Activated naive CD4-positive, alpha-beta T cell treated with Interleukin-2 at 50 U/mL for 16 hours (primary cell): Measurements from ENCODE around the gene MTF1.

ENCODE experiments used
- DNase-seq: peaks from one replicate; pipeline ENCODE4 v3.0.0-alpha.2; 2020

MTF1 gene

DNA sequence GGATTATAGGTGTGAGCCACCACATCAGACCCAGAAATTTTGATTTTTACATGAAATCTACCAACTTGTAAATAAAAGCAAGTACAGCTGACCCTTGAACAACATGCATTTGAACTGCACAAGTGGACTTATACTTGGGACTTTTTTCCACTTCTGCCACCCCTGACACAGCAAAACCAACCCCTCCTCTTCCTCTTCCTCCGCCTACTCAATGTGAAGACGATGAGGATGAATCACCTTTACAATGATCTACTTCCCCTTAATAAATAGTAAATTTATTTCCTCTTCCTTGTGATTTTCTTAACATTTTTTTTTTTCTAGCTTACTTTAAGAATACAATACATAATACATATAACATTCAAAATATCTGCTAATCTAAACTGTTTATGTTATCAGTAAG lies 33.9 kb downstream of the MTF1 start:
- no peak for DNase-seq

DNA sequence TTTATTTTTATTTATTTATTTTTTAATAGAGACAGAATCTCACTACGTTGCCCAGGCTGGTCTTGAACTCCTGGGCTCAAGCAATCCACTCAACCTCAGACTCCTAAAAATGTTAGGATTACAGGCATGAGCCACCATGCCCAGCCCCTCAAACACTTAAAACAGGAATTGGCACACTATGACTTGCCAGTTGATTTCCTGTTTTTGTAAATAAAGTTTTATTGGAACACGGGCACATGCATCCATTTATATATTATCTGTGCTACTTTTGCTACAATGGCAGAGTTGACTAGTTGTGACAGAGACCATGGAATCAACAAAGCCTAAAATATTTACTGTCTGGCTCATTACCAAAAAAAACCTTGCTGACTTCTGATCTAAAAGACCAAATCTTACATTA lies 35.4 kb downstream of the MTF1 start:
- no peak for DNase-seq

DNA sequence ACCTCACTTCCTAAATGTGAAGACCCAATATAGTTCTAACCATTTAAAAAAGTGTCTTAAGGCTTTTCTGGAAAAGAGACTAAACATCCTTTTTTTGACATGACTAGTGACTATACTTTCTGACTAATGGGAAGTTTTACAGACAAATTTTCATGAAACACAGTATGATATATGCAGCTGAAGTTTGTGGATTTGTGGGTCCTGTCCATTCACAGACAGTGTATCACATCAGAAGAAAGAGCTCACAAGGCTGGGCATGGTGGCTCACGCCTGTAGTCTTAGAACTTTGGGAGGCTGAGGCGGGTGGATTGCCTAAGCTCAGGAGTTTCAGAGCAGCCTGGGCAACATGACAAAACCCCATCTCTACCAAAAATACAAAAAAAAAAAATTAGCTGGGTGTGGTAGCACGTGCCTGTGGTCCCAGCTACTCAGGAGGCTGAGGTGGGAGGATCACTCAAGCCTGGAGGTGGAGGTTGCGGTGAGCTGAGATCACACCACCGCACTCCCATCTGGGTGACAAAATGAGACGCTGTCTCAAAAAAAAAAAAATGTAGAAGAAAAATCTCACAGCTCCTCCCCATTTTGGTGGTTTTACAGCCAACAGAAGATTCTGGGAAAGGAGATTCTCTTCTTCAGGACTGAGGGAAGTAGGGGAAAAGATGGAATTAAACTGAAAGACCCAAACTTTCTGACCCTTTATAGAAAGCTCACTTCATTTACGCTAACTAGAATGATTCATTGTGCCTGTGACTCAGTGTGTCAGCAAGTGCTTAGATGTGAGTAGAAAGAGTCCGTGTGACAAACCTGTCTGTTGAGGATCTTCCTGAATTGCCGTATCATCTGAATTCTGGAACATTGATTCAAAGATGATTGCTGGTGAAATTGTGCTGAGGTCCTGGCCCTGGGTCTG lies 36.2 kb downstream of the MTF1 start:
- DNase-seq: peak; percentile 10

DNA sequence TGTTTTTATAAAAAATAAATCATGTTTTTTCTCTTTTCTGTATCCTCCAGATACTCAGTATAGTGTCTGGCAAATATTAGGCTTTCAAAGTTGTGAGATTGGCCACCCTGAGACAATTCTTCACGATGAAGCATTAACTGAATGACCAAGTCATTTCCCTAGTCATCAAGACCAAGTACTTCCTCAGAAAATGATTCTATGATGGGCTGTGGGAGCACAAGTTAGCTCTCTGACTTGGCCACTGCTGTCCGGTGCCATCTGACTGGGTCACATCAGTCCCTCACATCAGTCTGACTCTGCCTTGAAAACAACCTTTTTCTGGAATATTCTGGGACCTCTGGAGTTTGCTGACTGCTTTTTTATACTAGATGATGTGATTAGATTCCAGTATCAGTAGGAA lies 37.9 kb downstream of the MTF1 start:
- no peak for DNase-seq

DNA sequence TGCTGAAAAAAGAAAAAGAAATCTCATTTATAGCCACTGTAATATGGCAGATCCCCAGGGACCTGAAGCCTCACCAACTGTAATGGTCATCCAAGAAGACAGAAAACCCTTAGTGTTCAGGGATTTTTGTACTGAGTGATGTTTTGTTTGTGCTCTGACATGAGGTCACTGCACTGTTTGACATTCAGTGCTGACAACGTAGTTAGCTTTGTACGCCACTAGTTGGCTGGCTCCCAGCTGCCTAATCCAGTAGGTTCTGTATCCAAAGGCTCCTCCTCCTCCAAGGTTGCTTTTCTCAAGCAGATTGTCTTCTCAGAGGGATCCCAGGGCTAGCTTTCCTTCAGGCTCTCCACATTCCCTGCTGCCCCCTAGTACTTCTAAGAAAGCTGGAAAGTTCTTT lies 41.9 kb downstream of the MTF1 start:
- no peak for DNase-seq

DNA sequence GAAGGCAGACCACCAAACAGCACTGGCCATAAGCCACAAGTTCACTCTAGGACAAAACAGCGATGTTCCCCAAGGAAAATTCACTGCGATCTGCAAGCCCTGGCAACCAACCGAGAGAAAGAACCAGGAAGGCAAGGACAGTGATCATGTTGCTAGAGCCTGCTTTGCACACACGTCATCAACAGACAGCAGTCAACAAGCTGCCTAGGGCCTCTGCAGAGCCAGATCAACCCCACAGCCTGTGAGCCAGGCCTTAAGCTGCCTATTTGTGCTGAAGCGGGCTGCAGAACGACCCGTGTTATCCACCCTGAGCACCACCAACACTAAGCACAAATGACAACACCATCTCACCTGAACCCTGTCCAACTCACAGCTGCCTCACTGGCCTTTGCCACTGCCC lies 45.1 kb downstream of the MTF1 start:
- no peak for DNase-seq

DNA sequence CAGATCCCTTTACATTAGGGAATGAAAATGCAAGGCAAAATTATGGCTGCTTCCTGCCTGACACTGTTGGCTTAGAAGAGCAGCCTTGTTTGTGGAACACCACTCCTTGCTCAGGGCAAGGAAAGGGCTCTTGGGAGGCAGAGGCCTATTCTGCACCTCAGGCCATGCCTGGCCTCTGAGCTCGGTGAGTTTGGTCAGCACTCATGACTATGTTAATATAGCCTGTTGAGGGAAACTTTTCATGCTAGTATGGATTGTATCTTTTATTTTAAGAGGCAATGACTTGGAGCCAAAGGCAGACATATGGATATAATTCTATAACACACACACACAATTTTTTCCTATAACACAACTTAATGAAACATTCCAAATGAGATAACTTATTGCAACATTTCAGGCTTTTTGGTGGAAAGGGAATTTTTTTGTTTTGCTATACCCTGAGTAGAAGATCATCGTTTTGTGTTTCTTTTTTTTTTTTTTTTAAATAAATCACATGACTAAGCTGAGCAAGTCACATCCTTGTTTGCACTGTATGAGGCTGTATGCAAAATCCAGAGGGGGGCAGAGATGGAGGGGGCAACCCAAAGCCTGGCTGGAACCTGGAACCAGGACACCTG lies 45.8 kb downstream of the MTF1 start:
- no peak for DNase-seq

DNA sequence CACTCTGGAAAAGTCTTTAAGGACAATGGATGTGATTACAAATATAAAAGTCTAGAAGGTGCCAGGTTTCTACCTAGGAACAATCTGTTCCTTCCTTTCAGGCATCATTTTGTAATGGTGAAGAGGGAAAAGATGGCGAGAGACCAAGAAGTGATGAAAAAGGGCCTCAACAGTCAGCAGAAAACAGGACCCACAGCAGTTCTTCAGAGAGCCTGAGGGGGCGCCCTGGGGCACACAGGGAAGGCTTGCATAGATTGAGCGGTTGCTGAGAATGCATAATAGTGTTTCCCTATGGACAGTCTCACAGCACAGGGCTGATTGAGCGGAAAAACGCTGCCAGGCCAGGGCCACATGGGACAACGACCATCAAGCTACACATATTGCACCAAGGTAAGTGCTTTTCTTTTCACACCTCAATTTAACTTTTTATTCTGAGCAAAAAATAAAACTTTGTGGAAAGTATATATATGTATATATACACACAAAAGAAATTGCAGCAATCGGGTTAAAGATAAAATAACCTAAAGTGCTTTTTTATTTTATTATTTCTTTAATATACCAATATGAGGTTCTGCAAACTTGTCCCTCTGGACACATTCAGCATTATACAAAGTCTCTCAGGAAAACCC lies 48.3 kb downstream of the MTF1 start:
- peak; percentile 70 for DNase-seq

DNA sequence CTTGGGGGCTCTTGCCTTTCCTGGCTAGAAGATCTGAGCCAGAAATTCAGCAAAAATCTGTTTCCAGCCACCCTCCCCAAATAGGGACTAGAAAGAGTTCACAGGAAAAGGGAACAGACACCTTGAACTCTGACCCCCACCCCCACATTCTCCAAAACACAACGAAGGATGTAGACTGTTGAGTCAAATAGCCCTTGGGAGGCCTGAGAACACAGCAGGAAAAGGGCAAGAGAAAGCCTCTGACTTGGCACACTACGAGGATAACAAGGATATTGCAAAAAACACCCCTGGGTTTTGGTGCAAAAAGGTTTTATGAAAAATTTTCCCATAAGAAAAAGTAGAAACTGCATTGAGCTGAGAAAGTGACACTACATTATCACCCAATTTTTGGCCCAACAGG lies 49.5 kb downstream of the MTF1 start:
- no peak for DNase-seq

DNA sequence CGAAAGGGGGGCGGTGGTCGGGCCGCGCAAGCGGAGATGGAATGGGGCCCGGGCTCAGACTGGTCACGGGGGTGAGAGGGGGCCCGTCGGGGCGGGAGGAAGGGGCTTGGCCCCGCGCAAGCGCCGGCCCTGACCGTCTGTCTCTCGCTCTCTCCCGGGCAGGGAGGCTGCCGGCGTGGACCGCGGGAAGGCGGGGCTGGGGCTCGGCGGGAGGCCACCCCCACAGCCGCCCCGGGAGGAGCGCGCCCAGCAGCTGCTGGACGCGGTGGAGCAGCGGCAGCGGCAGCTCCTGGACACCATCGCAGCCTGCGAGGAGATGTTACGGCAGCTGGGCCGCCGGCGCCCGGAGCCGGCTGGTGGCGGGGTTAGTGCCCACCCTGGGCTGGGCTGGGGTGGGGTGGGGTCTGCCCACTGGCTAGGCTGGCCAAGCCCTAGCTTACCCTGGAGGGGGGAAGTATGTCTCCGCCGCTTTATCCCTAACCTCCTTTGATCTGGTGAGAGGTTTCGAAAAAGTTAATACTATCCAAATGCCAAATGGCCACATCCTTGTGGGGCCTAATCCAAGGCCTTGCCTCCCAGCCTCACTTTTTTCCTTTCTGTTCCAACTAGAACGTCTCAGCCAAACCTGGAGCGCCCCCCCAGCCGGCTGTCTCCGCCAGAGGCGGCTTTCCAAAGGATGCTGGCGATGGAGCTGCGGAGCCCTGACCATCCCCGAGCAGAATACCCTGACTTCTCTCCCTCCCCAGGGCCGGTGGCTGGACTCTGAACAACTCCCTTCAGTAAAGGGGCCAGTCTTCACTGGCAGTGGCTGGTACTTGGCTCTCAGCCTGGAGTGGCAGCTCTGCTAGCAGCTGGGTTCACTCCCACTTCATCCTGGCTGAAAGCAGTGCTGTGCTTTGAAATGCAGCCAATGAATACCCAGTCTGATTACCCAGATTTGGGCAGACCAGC lies 50.7 kb downstream of the MTF1 start:
- DNase-seq: peak; percentile 49

DNA sequence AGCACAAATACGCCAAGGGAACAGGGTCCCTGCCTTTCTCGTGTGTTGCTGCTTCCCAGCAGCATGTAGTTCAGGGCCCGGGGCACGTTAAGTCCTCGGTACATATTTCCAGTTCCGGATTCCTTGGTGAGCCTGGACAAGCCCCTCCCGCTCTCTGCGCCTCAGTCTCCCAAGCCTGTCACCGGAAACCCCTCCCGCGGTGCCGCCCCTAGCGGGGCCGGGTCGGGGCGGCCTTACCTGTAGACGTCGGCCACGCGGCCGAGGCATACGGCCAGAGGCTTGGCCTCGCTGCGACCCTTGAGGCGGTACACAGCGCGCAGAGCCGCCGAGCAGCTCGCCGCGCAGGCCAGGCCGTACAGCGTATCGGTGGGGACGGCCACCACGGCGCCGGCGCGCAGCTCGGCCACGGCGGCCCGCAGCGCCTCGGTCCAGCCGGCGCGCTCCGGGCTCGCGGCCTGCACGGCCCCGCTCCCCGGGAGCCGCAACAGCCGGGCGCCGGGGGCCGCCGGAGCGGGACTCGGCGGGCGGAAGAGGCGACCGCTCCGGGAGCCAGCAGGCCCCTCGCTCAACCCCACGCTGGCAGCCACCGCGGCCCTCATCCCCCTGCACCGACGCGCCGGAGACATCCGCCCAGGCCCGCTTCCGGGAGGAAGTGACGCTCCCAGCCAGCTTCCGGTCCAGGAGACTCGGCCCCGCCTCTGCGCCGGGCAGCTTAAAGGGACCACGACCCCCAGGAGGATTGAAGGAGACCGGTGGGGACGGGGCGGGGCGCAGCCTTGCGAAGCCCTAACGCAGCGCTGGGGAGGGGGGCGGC lies 51.6 kb downstream of the MTF1 start, which contains the start of the genes C1orf122 and YRDC:
Gene C1orf122, plus strand, starts transcription at position 236 of the 814 bp plus-strand sequence. CDS start 615 bp downstream, outside the sequence.
Gene YRDC, minus strand, starts transcription at position 654 of the 814 bp plus-strand sequence. Its CDS starts 28 bp downstream, at position 626.
- peak; percentile 96 for DNase-seq

DNA sequence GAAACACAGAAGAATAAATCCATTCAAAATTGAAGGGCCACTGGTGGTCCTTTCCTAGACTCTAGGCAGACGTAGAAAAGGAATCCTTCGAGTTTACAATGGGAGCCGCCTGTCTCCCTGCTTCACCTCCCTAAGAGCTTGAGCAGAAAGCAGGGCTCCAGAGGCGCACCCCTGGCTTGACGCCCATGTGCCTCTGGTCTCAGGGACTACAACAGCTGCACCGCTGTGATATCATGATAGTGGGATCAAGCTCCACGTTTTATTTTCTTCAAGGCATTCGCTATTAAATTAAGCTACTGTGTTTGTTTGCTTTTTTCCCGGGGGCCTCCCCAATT lies 52.2 kb downstream of the MTF1 start:
- DNase-seq: no peak

DNA sequence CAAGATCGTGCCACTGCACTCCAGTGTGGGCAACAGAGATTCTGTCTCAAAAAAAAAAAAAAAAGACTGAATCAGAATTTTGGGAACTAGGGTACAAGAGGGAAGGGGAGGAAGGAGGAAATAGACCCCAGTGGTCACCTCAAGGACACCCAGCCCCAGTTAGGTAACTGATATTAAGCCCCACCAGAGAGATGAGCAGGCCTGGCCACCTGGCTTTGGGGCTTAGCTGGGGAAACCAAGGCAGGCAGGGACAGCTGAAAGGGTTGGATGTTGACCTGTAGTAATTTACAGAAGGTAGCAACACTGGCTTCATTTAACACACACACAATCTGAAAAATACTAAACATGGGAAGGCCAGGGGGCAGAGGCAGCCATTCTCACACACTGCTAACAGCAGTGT lies 57.0 kb downstream of the MTF1 start:
- DNase-seq: no peak

DNA sequence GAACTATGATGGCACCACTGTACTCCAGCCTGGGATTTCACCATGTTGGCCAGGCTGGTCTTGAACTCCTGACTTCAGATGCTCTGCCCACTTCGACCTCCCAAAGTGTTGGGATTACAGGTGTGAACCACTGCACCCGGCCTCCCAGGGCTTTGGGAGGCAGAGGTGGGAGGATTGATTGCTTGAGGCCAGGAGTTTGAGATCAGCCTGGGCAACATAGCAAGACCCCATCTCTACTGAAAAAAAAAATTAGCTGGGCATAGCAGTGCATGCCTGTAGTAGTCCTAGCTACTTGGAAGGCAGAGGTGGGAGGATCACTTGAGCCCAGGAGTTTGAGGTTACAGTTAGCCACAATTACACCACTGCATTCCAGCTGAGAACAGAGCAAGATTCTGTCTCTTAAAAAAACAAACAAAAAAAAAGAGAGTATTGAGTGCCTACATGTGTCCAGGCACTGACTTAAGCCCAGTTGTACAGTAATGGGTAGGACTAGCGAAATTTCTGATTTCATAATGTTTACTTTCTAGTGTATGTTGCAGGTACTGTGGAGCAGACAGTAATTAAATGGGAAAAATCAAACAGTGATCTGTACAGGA lies 61.5 kb downstream of the MTF1 start:
- no peak for DNase-seq

DNA sequence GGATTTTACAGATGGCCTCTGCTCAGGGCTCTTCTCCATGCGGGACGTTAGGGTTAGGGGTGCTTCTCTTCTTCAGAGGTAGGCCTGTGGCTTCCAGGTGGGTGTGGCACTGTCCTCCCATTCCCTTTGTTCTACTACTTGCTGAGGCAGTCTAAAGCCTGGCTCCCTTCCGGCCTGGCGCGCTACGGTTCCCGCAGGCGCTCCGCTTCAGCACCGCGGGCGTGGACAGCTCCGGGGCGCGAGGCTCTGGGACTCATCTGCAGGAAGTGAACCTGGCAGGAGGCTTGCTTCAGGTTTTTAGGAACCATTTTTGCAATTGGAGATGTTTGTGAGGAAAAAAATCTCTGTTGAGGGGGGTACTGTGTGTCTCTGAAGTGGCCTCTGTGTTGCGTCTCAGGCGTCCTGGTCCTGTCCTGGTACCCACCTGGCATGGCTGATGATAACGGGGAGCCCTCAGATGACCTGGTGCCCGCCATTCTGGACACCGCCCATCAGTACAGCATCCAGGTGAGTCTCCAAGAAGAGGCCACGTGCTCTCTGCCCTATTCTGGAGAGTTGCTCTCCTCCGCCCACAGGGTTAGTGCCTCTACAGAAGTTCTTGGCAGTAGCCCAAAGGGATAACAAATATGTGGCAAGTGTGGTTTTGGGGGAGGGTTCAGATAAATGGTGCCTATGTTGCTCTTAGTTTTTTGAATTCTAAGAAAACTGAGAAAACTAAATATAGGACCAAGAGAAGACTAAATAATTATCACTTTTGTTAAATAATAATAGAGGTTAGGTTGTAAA lies 63.9 kb downstream of the MTF1 start:
- peak; percentile 46 for DNase-seq

DNA sequence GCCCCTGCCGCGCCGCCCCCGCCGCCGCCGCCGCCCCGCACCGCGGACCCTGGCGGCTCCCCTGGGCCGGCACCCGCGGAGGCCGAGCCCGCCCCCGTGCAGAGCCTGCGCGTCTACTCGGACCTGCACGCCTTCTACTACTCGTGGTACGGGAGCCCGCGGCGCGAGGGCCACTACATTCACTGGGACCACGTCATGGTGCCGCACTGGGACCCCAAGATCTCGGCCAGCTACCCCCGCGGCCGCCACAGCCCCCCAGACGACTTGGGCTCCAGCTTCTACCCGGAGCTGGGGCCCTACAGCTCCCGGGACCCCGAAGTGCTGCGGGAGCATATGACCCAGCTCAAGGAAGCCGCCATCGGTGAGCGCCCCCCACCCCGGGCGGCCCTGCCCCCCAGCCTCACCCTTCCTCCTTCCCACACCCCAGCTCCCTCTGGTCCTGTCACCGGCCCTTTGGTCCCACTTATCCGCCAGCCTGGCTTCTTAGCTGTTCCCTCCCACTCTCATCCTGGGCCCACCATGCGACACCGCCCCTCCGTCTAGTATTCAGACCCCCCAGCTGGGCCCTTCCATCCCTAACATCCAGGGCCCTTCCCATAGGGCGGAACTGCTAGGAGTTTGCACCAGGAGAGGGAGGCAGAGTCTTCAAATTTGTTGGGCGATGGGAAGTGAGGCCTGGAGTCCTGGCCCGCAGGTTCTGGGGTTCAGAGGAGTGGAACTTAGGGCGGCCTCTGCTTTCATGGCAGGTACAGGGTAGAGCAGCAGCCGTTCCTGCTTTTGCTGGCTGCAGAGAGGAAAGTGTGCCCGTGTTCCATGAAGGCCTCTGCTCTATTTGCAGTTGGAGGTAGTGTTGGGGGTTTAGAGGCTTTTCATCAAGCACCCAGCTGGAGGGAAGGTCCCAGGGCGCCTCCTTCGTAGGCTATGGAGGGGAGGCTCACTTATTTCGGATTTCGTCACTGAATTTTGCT lies 64.7 kb downstream of the MTF1 start:
- DNase-seq: no peak

DNA sequence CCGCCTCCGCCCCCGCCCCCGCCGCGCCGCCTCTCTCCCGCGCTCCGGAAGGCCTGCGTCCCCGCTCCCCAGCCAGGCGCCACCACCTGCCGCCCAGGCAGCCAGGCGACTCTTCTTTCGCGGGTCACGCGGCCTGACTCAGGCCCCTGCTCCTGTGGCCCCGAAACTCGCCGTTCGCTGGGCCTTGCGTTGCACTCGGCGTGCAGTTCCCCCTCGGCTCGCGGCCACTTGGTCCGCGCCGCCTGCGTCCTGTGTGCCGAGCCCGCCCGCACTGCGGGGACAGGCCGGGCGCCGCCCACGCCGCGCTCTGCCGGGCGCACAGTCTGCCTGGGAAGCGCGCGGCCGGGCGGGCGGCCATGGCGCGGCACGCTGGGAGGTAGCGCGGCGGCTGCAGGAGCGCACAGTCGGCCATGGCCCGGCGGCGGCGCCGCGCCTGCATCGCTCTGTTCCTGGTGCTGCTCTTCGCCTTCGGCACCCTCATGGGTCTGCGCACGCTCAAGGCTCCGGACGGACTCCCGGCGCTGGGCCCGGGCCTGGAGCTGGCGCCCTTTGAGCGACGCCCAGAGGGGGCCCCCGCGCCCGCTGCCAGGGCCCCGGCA lies 65.5 kb downstream of the MTF1 start, which contains the start of gene MANEAL:
Gene MANEAL, plus strand, starts transcription at position 75 of the 599 bp plus-strand sequence. Its CDS starts 336 bp downstream, at position 411.
- peak; percentile 37 for DNase-seq

DNA sequence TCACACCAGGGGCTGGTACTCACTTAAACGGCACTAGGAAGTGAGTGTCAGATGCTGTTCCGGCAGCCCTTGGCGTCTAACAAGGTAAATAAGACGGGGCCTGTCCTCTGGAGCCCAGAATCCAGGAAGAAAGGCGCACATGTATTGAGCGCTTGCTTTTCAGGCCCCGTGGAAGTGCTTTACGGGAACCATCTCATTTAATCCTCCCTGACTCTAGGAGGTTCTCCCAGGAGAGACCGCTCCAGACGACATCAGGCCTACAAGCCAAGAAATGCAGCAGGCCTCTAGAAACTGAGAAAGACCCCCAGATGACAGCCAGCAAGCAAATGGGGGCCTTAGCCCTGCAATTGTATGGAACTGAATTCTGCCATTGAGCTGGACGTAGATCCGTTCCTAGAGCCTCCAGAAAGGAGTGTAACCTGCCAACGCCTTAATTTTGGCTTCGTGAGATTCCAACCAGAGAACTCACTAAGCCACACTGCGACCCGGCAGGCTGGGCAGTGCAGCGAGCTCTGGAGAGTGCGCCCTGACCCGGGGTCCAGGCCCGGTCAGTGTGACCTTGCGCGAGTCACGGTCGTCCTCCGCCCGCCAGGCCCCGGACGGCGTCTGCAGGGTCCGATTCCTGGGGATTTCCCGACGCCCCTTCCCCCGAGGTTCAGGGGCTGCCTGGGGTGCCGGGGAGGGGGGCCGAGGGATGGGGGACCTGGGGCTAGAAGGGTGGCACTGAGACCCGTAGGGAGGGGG lies 66.3 kb downstream of the MTF1 start:
- no peak for DNase-seq
